Calu3 (cell line): ENCODE measurements around the gene ERCC2. TPM values are rescaled to one million over a fixed set of nuclear protein-coding genes. Genes with fewer than 3 reads are reported as not detected.

Experiments
- BruUV-seq: library from RNA; stranded (reverse); fragments of 400-500 nt; replicated peaks from 2 replicates; lab custom pipeline; 2021; lab: Mats Ljungman, UMichigan
- CTCF ChIA-PET: fragments of 300-600 bp; sonication (Branson Sonifier 250); formaldehyde crosslinking; loops from one replicate; lab custom pipeline; 2022; ENCODE audit warnings: antibody characterized with exemption; lab: Charles Lee
- DNase-seq: peaks from one replicate; pipeline ENCODE4 v3.0.0; 2022
- H3K27ac Mint-ChIP-seq: one replicate; pipeline ENCODE4 v1.8.0; 2022; ENCODE audit warnings: mixed read lengths; ENCODE audit not compliant: unreplicated experiment
- H3K27me3 Mint-ChIP-seq: one replicate; pipeline ENCODE4 v1.8.0; 2022; ENCODE audit warnings: mixed read lengths; ENCODE audit not compliant: unreplicated experiment
- H3K36me3 Mint-ChIP-seq: one replicate; pipeline ENCODE4 v1.8.0; 2022; ENCODE audit warnings: mild to moderate bottlenecking, moderate library complexity, mixed read lengths; ENCODE audit not compliant: insufficient read depth, unreplicated experiment
- H3K4me1 Mint-ChIP-seq: one replicate; pipeline ENCODE4 v1.8.0; 2022; ENCODE audit warnings: mild to moderate bottlenecking, low read depth, mixed read lengths; ENCODE audit not compliant: unreplicated experiment
- H3K4me3 Mint-ChIP-seq: one replicate; pipeline ENCODE4 v1.8.0; 2022; ENCODE audit warnings: mild to moderate bottlenecking, low read depth, moderate library complexity, mixed read lengths; ENCODE audit not compliant: unreplicated experiment
- H3K9me3 Mint-ChIP-seq: one replicate; pipeline ENCODE4 v1.8.0; 2022; ENCODE audit warnings: low read depth, mixed read lengths; ENCODE audit not compliant: unreplicated experiment
- CTCF ChIP-seq: fragments of 200-600 bp; IDR thresholded peaks from one replicate; pipeline ENCODE4 v1.8.0; 2022; ENCODE audit warnings: antibody characterized with exemption; ENCODE audit not compliant: unreplicated experiment
- intact Hi-C: fragments of 100-400 bp; cut with micrococcal nuclease; formaldehyde crosslinking; loops from one replicate; pipeline ENCODE4 v1.10.0; 2022; ENCODE audit not compliant: unreplicated experiment
- total RNA-seq: library from RNA; stranded (reverse); gene quantifications from 2 replicates; pipeline ENCODE4 v1.2.3, GENCODE V29; 2022

Gene ERCC2
- total RNA-seq, 1 experiment from 2014 or later = 56.4 TPM

DNA sequence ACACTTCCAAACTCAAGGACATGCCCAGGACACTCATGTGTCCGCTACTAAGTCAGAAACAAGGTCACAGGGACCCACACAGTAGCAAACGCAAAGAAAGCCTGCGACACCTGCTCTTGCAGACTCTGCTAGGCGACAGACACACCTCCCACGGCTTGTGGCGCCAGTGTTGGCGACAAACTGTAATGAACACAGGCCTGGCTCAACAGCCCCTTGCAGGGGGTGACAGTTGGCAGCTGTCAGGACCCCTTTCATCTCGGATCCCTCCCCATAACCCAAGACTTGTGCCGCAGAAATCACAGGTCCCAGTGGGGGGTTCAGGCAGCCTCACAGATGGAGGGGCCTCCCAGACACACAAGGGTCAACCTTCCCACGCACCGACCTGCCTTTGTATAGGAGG, 48.1 kb downstream of the ERCC2 start:
- TF ChIP-seq CTCF = no peak
- Mint-ChIP-seq H3K27ac (no peak overlapping the region), H3K27me3 (peaks cover 52% of the 10 kb centered on the region), H3K4me3 (no peak overlapping the region), H3K4me1 (peaks cover 23% of the 10 kb centered on the region), H3K36me3 (peaks cover 6% of the 10 kb centered on the region), H3K9me3 (no peaks in the 10 kb centered on the region)
- intact Hi-C loops = no loop called here
- CTCF ChIA-PET = interaction anchor here (0.7 kb wide), 1 partner anchor 148 kb away, joined by 4 read pairs; no protein-coding TSS in a partner anchor
- DNase-seq = no peak
- BruUV-seq = no TSS peak

GRCh38 chr19:45321848-45322247, 48.5 kb downstream of the ERCC2 start:
- Mint-ChIP-seq H3K4me1 (peaks cover 23% of the 10 kb centered on the region), H3K4me3 (no peak overlapping the region), H3K9me3 (no peaks in the 10 kb centered on the region), H3K36me3 (peaks cover 6% of the 10 kb centered on the region), H3K27ac (no peak overlapping the region), H3K27me3 (peaks cover 56% of the 10 kb centered on the region)
- intact Hi-C loops = no loop called here
- no peak for DNase-seq
- BruUV-seq = no TSS peak
- CTCF ChIA-PET = no interaction called here
- TF ChIP-seq CTCF = no peak

DNA sequence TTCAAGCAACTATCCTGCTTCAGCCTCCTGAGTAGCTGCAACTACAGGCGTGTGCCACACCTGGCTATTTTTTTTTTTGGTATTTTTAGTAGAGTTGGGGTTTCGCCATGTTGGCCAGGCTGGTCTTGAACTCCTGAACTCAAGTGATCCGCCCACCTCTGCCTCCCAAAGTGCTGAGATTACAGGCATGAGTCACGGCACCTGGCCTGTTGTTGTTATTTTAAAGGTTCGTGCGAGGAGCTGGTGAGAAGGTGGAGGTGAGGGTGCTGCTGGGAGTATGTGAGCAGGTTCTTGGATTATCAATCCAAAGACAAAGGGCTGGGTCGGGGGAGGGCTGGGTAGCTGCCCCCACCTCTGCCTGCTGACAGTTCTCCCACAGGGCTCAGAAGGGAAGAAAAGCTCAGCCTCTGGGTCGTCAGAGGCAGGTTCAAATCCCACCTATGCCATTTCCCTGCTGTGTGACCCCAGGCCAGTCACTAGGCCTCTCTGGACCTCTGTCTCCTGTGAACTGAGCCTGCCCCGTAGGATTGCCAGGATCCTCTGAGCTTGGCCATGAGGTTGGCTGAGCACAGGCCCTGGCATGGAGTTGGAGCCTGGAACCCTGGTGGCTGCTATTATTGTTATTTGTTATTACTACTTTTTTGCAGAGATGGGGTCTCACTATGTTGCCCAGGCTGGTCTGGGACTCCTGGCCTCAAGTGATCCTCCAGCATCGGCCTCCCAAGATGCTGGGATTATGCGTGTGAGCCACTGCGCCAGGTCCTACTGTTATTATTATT, 49.2 kb downstream of the ERCC2 start:
- peaks cover 17% of the 10 kb centered on the region for H3K4me1 Mint-ChIP-seq
- peaks cover 6% of the 10 kb centered on the region for H3K36me3 Mint-ChIP-seq
- CTCF ChIA-PET = interaction anchor here (0.6 kb wide), 1 partner anchor 309 kb away, joined by 3 read pairs; no protein-coding TSS in a partner anchor
- no peak overlapping the region for H3K27ac Mint-ChIP-seq
- H3K9me3 Mint-ChIP-seq = no peaks in the 10 kb centered on the region
- BruUV-seq = no TSS peak
- intact Hi-C loops = no loop called here
- TF ChIP-seq CTCF = no peak
- H3K27me3 Mint-ChIP-seq = peaks cover 63% of the 10 kb centered on the region
- H3K4me3 Mint-ChIP-seq = no peak overlapping the region
- DNase-seq = no peak

- no peaks in the 10 kb centered on the region for H3K36me3 Mint-ChIP-seq
- TF ChIP-seq CTCF = no peak
- no peak overlapping the region for H3K27ac Mint-ChIP-seq
- no peak for DNase-seq
- H3K4me3 Mint-ChIP-seq = no peak overlapping the region
- intact Hi-C loops = no loop called here
- H3K4me1 Mint-ChIP-seq = no peaks in the 10 kb centered on the region
- no peaks in the 10 kb centered on the region for H3K9me3 Mint-ChIP-seq
- CTCF ChIA-PET = no interaction called here
- peaks cover 58% of the 10 kb centered on the region for H3K27me3 Mint-ChIP-seq
- no TSS peak for BruUV-seq
Observed at GRCh38 chr19:45315304-45315703, 55.1 kb downstream of the ERCC2 start.
